Measurements from ENCODE around the gene REXO5.
"Not testable (repeated sequence)": the region's sequence is repeated elsewhere in the genome, so short reads cannot be mapped to it uniquely, and the experiment has no call there.

Gene REXO5

GRCh38 chr16:20850981-20851380, 44.7 kb downstream of the REXO5 start:
- no peak for DNase-seq

GRCh38 chr16:20851601-20852000, 45.3 kb downstream of the REXO5 start:
- no peak for DNase-seq

- no peak for DNase-seq
These were observed 46.8 kb downstream of the REXO5 start for GRCh38 chr16:20853143-20853542.

- DNase-seq = no peak
These were observed 47.8 kb downstream of the REXO5 start for GRCh38 chr16:20853981-20854620.

GRCh38 chr16:20854963-20855362, 48.6 kb downstream of the REXO5 start:
- DNase-seq = no peak

GRCh38 chr16:20857281-20857680, 51.0 kb downstream of the REXO5 start:
- no peak for DNase-seq

GRCh38 chr16:20859229-20859628, 52.9 kb downstream of the REXO5 start:
- no peak for DNase-seq

- DNase-seq = no peak
These were observed 53.4 kb downstream of the REXO5 start for GRCh38 chr16:20859699-20860098.

- no peak for DNase-seq
These were observed 54.0 kb downstream of the REXO5 start for GRCh38 chr16:20860361-20860760.

GRCh38 chr16:20860995-20861394, 54.7 kb downstream of the REXO5 start:
- DNase-seq = not testable (repeated sequence)

- no peak for DNase-seq
These were observed 56.0 kb downstream of the REXO5 start for GRCh38 chr16:20862162-20862960.

GRCh38 chr16:20864376-20864775, 58.0 kb downstream of the REXO5 start:
- DNase-seq = not testable (repeated sequence)

- DNase-seq = no peak
These were observed 59.2 kb downstream of the REXO5 start for GRCh38 chr16:20865420-20866131.

GRCh38 chr16:20866145-20866772, 59.9 kb downstream of the REXO5 start:
- DNase-seq = no peak

GRCh38 chr16:20866801-20867200, 60.5 kb downstream of the REXO5 start:
- DNase-seq = no peak

GRCh38 chr16:20867585-20867984, 61.3 kb downstream of the REXO5 start:
- DNase-seq = no peak

GRCh38 chr16:20868890-20869289, 62.6 kb downstream of the REXO5 start:
- DNase-seq = no peak

- no peak for DNase-seq
These were observed 63.9 kb downstream of the REXO5 start for GRCh38 chr16:20870122-20870820.

- DNase-seq = no peak
These were observed 64.9 kb downstream of the REXO5 start for GRCh38 chr16:20871258-20871657.

GRCh38 chr16:20871941-20872815, 65.9 kb downstream of the REXO5 start:
- no peak for DNase-seq

GRCh38 chr16:20873331-20873730, 67.0 kb downstream of the REXO5 start:
- DNase-seq = no peak
